Tibial artery (tissue), 4 donors: Measurements from ENCODE around the gene ACOXL.

Experiments used
- DNase-seq, 2 donors: peaks; one replicate each; pipeline ENCODE4 v3.0.0-alpha.2; 2019
- H3K27ac ChIP-seq, 2 donors: fragments of 200-600 bp; sonication (generic) in 1 of 2; 1 replicate in 1 of 2; 2 replicates in 1 of 2; pipeline ENCODE4 v1.5.1; 2018 to 2019; ENCODE audit warnings: mild to moderate bottlenecking in 1 of 2
- H3K27me3 ChIP-seq, 2 donors: fragments of 200-600 bp; sonication (generic) in 1 of 2; one replicate each; pipeline versions ENCODE4 v1.5.1 to v1.6.0; 2016 to 2019
- H3K36me3 ChIP-seq, 3 donors: fragments of 200-600 bp; sonication (generic) in 2 of 3; one replicate each; pipeline ENCODE4 v1.5.1; 2016 to 2019; ENCODE audit warnings: mild to moderate bottlenecking in 2 of 3
- H3K4me1 ChIP-seq, 4 donors: fragments of 200-600 bp; sonication (generic) in 2 of 4; 1 replicate in 3 of 4; 2 replicates in 1 of 4; pipeline ENCODE4 v1.5.1; 2016 to 2019
- H3K4me3 ChIP-seq, 2 donors: fragments of 200-600 bp; sonication (generic) in 1 of 2; 1 replicate in 1 of 2; 2 replicates in 1 of 2; pipeline ENCODE4 v1.5.1; 2018 to 2019; ENCODE audit warnings: mild to moderate bottlenecking in 2 of 2
- H3K9me3 ChIP-seq, 3 donors: fragments of 200-600 bp; sonication (generic) in 1 of 3; one replicate each; pipeline ENCODE4 v1.5.1; 2016 to 2019
- intact Hi-C: fragments of 100-400 bp; cut with DNase I; formaldehyde crosslinking; loops from one replicate; pipeline ENCODE4 v1.15.0; 2023; ENCODE audit warnings: low total_unique reads
- TF ChIP-seq, protein P1 (sequence below), 2 experiments: fragments of 200-600 bp in 1 of 2; fragments of 450-650 bp in 1 of 2; IDR thresholded peaks; one replicate each; pipeline ENCODE4 v1.5.1; 2017 to 2019; ENCODE audit warnings: antibody characterized with exemption in 2 of 2, mild to moderate bottlenecking in 1 of 2, moderate library complexity in 1 of 2

The ACOXL gene

DNA sequence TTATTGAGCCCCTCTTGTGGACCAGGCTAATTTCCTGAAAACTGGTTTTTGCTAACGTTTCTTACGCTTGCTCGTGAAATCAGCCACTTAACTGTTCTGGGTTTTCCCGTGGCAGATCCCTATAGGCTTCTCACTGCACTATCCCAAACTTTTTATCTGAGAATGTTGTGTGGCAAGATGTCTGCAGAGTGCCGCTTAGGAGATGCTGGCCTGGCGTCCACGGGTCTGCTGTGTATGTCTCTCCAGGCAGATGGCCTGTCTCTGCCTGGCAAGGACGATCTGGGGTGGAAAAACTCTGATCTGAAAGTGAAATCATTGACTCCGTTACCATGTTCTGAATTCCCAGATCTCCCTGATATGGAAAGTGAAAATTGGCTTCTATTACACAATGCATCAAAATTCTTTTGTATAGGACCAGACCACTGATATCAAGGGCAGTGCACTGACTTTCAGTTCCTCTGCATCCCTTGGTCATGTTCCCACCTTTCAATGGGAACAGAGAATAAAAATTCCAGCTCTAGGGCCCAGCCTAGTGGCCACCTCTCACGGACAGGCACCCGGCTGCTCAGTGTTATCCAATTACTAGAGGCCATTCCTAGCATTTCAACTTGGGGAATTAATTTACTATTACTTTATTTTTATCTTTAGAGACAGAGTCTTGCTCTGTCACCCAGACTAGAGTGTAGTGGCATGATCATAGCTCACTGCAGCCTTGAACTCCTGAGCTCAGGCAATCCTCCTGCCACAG lies 154.6 kb downstream of the ACOXL start:
- Histone ChIP-seq H3K4me1 (no peaks in the 10 kb centered on the region), H3K36me3 (no peaks in the 10 kb centered on the region), H3K27me3 (no peaks in the 10 kb centered on the region), H3K27ac (no peak overlapping the region), H3K9me3 (no peaks in the 10 kb centered on the region), H3K4me3 (no peak overlapping the region)
- no peak for DNase-seq
- TF ChIP-seq, protein P1, sequence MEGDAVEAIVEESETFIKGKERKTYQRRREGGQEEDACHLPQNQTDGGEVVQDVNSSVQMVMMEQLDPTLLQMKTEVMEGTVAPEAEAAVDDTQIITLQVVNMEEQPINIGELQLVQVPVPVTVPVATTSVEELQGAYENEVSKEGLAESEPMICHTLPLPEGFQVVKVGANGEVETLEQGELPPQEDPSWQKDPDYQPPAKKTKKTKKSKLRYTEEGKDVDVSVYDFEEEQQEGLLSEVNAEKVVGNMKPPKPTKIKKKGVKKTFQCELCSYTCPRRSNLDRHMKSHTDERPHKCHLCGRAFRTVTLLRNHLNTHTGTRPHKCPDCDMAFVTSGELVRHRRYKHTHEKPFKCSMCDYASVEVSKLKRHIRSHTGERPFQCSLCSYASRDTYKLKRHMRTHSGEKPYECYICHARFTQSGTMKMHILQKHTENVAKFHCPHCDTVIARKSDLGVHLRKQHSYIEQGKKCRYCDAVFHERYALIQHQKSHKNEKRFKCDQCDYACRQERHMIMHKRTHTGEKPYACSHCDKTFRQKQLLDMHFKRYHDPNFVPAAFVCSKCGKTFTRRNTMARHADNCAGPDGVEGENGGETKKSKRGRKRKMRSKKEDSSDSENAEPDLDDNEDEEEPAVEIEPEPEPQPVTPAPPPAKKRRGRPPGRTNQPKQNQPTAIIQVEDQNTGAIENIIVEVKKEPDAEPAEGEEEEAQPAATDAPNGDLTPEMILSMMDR (IDR thresholded peaks at IDR 0.05): no peak
- intact Hi-C loops: no loop called here

- Histone ChIP-seq H3K36me3 (no peaks in the 10 kb centered on the region), H3K9me3 (no peaks in the 10 kb centered on the region), H3K27me3 (peaks cover 0 to 3% of the 10 kb centered on the region in 2 donors), H3K27ac (no peak overlapping the region), H3K4me3 (no peak overlapping the region), H3K4me1 (no peaks in the 10 kb centered on the region)
- intact Hi-C loops: no loop called here
- no peak for DNase-seq
- TF ChIP-seq, protein P1 (IDR thresholded peaks at IDR 0.05): no peak
Observed at GRCh38 chr2:110888411-110888810, 156.0 kb downstream of the ACOXL start.

DNA sequence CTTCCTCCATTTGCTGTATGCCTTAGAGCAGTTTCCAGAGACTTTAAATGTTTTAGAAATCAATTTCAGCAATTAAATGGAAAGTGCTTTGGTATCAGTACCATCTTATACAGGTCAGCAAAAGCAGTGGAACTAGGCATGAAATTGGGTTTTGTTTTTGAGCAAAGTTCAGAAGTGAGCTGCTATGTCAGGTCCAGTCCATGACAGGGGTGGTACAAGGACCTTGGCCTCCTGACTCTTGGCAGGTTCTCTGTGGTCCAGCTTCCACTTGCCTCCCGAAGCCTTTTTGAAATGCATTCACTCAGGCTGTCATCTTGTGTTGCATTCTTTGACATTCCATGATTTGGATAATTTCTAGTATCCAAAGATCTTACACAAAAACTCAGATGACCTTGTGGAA lies 159.3 kb downstream of the ACOXL start:
- Histone ChIP-seq H3K4me1 (no peaks in the 10 kb centered on the region), H3K27me3 (peaks cover 0 to 3% of the 10 kb centered on the region in 2 donors), H3K4me3 (no peak overlapping the region), H3K9me3 (peaks cover 0 to 8% (median 0%) of the 10 kb centered on the region in 3 donors), H3K27ac (no peak overlapping the region), H3K36me3 (no peaks in the 10 kb centered on the region)
- TF ChIP-seq, protein P1 (IDR thresholded peaks at IDR 0.05): no peak
- intact Hi-C loops: no loop called here
- DNase-seq: no peak

GRCh38 chr2:110896226-110896625 lies 163.9 kb downstream of the ACOXL start:
- H3K27me3 ChIP-seq: peaks cover 0 to 3% of the 10 kb centered on the region in 2 donors
- intact Hi-C loops: no loop called here
- DNase-seq: no peak
- H3K4me1 ChIP-seq: no peaks in the 10 kb centered on the region
- no peak overlapping the region for H3K27ac ChIP-seq
- TF ChIP-seq, protein P1 (IDR thresholded peaks at IDR 0.05): no peak
- H3K4me3 ChIP-seq: no peak overlapping the region
- H3K9me3 ChIP-seq: peaks cover 0 to 8% (median 0%) of the 10 kb centered on the region in 3 donors
- H3K36me3 ChIP-seq: no peaks in the 10 kb centered on the region

GRCh38 chr2:110897966-110898365 lies 165.6 kb downstream of the ACOXL start:
- Histone ChIP-seq H3K4me3 (no peak overlapping the region), H3K27ac (no peak overlapping the region), H3K36me3 (no peaks in the 10 kb centered on the region), H3K27me3 (no peaks in the 10 kb centered on the region), H3K4me1 (no peaks in the 10 kb centered on the region), H3K9me3 (peaks cover 0 to 8% (median 0%) of the 10 kb centered on the region in 3 donors)
- intact Hi-C loops: no loop called here
- DNase-seq: no peak
- TF ChIP-seq, protein P1 (IDR thresholded peaks at IDR 0.05): no peak
